ENCODE measurements around the gene CTNNA2.

GRCh38 chr2:80252294-80252986 lies 739.6 kb downstream of the CTNNA2 start:
- TF ChIP-seq, protein P1, sequence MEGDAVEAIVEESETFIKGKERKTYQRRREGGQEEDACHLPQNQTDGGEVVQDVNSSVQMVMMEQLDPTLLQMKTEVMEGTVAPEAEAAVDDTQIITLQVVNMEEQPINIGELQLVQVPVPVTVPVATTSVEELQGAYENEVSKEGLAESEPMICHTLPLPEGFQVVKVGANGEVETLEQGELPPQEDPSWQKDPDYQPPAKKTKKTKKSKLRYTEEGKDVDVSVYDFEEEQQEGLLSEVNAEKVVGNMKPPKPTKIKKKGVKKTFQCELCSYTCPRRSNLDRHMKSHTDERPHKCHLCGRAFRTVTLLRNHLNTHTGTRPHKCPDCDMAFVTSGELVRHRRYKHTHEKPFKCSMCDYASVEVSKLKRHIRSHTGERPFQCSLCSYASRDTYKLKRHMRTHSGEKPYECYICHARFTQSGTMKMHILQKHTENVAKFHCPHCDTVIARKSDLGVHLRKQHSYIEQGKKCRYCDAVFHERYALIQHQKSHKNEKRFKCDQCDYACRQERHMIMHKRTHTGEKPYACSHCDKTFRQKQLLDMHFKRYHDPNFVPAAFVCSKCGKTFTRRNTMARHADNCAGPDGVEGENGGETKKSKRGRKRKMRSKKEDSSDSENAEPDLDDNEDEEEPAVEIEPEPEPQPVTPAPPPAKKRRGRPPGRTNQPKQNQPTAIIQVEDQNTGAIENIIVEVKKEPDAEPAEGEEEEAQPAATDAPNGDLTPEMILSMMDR (IDR thresholded peaks at IDR 0.05), result no peak
- TF ChIP-seq SIN3A (IDR thresholded peaks at IDR 0.05; ENCODE audit: borderline replicate concordance, insufficient read depth, low read depth, low read length), result no peak

Data from Panc1 (cell line).